B cell (primary cell): ENCODE measurements around the gene YIF1A. TPM values are rescaled to one million over a fixed set of nuclear protein-coding genes. Genes with fewer than 3 reads are reported as not detected.

Experiments
- ATAC-seq: fragments of 200-7000 bp; cut with Tn5 transposase; one replicate; pipeline ENCODE4 v1.10.0; 2021; ENCODE audit warnings: low read depth, mild to moderate bottlenecking, moderate number of reproducible peaks, moderate library complexity
- CTCF ChIA-PET: fragments of 350-600 bp; sonication (Branson Sonifier 250); formaldehyde crosslinking; loops from one replicate; lab custom pipeline; 2021; ENCODE audit warnings: antibody characterized with exemption, inconsistent platforms; lab: Charles Lee
- POLR2A ChIA-PET: fragments of 350-600 bp; sonication (Branson Sonifier 250); formaldehyde crosslinking; loops from one replicate; lab custom pipeline; 2021; ENCODE audit warnings: antibody characterized with exemption; lab: Charles Lee
- DNase-seq: peaks from one replicate; pipeline ENCODE4 v3.0.0; 2013
- H2AFZ ChIP-seq: 2 replicates; pipeline ENCODE4 v1.6.1; 2012; ENCODE audit warnings: mild to moderate bottlenecking, low read depth, low read length; ENCODE audit not compliant: insufficient read depth, poor library complexity, severe bottlenecking
- H3K27ac ChIP-seq, 2 donors: 1 replicate in 1 of 2; 2 replicates in 1 of 2; pipeline ENCODE4 v1.5.1; 2012 to 2013; ENCODE audit warnings: low read length in 2 of 2, mild to moderate bottlenecking in 2 of 2, moderate library complexity in 1 of 2
- H3K27me3 ChIP-seq, 4 experiments: fragments of 200-600 bp in 1 of 4; sonication (generic) in 1 of 4; replicated peaks in 1 of 4; 1 replicate in 2 of 4; 2 replicates in 2 of 4; pipeline versions ENCODE4 v1.6.1 to v1.7.0; 2013 to 2016; ENCODE audit warnings: low read length in 3 of 4, mild to moderate bottlenecking in 2 of 4, mixed read lengths in 1 of 4, moderate library complexity in 1 of 4; ENCODE audit not compliant: insufficient read depth in 4 of 4, control insufficient read depth in 3 of 4; ENCODE audit errors: control extremely low read depth in 1 of 4
- H3K36me3 ChIP-seq, 2 experiments: replicated peaks in 1 of 2; 1 replicate in 1 of 2; 2 replicates in 1 of 2; pipeline versions ENCODE4 v1.6.1 to v1.7.1; 2013; ENCODE audit warnings: low read length in 1 of 2; ENCODE audit not compliant: insufficient read depth in 2 of 2, control insufficient read depth in 1 of 2; ENCODE audit errors: control extremely low read depth in 1 of 2, extremely low read depth in 1 of 2
- H3K4me1 ChIP-seq, 2 donors: fragments of 200-600 bp in 1 of 2; sonication (generic) in 1 of 2; 1 replicate in 1 of 2; 2 replicates in 1 of 2; pipeline versions ENCODE4 v1.5.1 to v1.6.1; 2013 to 2017; ENCODE audit warnings: low read length in 2 of 2; ENCODE audit not compliant: control insufficient read depth in 2 of 2, insufficient read depth in 2 of 2
- H3K4me2 ChIP-seq: replicated peaks from 2 replicates; pipeline ENCODE3; 2012; ENCODE audit warnings: mild to moderate bottlenecking, low read depth, low read length; ENCODE audit not compliant: poor library complexity, severe bottlenecking
- H3K4me3 ChIP-seq, 5 experiments: fragments of 200-600 bp in 1 of 5; sonication (generic) in 1 of 5; 1 replicate in 3 of 5; 2 replicates in 2 of 5; pipeline versions ENCODE4 v1.5.1 to v1.7.0; 2011 to 2016; ENCODE audit warnings: low read length in 4 of 5, mild to moderate bottlenecking in 4 of 5, low read depth in 2 of 5, control low read depth in 1 of 5, moderate library complexity in 1 of 5; ENCODE audit not compliant: insufficient read depth in 1 of 5; ENCODE audit errors: control extremely low read depth in 1 of 5, extremely low read depth in 1 of 5
- H3K79me2 ChIP-seq: fragments of 200-600 bp; sonication (generic); one replicate; pipeline ENCODE4 v1.6.0; 2016; ENCODE audit warnings: low read length; ENCODE audit not compliant: control insufficient read depth, insufficient read depth
- H3K9ac ChIP-seq: fragments of 200-600 bp; sonication (generic); 2 replicates; pipeline ENCODE4 v1.6.1; 2017; ENCODE audit warnings: mild to moderate bottlenecking, low read length, moderate library complexity
- H3K9me3 ChIP-seq, 3 donors: one replicate each; pipeline versions ENCODE4 v1.6.1 to v1.7.1; 2013; ENCODE audit warnings: low read length in 2 of 3; ENCODE audit not compliant: control insufficient read depth in 2 of 3, insufficient read depth in 1 of 3; ENCODE audit errors: control extremely low read depth in 1 of 3
- H4K20me1 ChIP-seq: 2 replicates; pipeline ENCODE4 v1.6.0; 2012; ENCODE audit warnings: mild to moderate bottlenecking, low read length; ENCODE audit not compliant: insufficient read depth, control insufficient read depth, poor library complexity, severe bottlenecking
- H3K27ac Mint-ChIP-seq: one replicate; pipeline ENCODE4 v1.8.0; 2021; ENCODE audit warnings: mixed read lengths
- H3K27me3 Mint-ChIP-seq: one replicate; pipeline ENCODE4 v1.8.0; 2021; ENCODE audit warnings: mixed read lengths
- H3K4me1 Mint-ChIP-seq: one replicate; pipeline ENCODE4 v1.8.0; 2021; ENCODE audit warnings: mixed read lengths
- H3K4me3 Mint-ChIP-seq: one replicate; pipeline ENCODE4 v1.8.0; 2021; ENCODE audit warnings: mixed read lengths
- H3K9me3 Mint-ChIP-seq: one replicate; pipeline ENCODE4 v1.8.0; 2022; ENCODE audit warnings: mixed read lengths; ENCODE audit not compliant: insufficient read depth
- CTCF ChIP-seq: fragments of 200-600 bp; IDR thresholded peaks from one replicate; pipeline ENCODE4 v1.8.0; 2022; ENCODE audit warnings: antibody characterized with exemption, mild to moderate bottlenecking
- EZH2 ChIP-seq: IDR thresholded peaks from 2 replicates; pipeline ENCODE4 v1.6.1; 2012; ENCODE audit warnings: borderline replicate concordance, low read depth, mild to moderate bottlenecking, moderate library complexity, low read length; ENCODE audit not compliant: insufficient read depth, poor library complexity, severe bottlenecking
- WGBS: methylation state at CpG from one replicate; pipeline ENCODE4 v1.1.5; 2013; ENCODE audit warnings: missing lambda C conversion rate; ENCODE audit not compliant: insufficient coverage; 5-methylcytosine and 5-hydroxymethylcytosine counted together
- intact Hi-C: fragments of 100-400 bp; cut with micrococcal nuclease; formaldehyde crosslinking; loops from one replicate; pipeline ENCODE4 v1.10.0; 2022
- polyA plus RNA-seq: library from polyadenylated mRNA; depleted of rRNA; stranded (reverse); fragments of >200 nt; gene quantifications from 2 replicates; pipeline ENCODE4 v1.2.3, GENCODE V29; 2012
- total RNA-seq, 2 donors: library from RNA; stranded (reverse); fragments of 120-200 nt in 1 of 2; gene quantifications; 1 replicate in 1 of 2; 2 replicates in 1 of 2; pipeline versions ENCODE4 v1.2.3 to v1.2.4, GENCODE V29; 2013 to 2022

The YIF1A gene
- total and polyA plus RNA-seq, 2 donors (not counting 1 experiment from before 2014, with no cell fraction given): 43.9 to 95.0 TPM

GRCh38 chr11:66287211-66287888 is 1.6 kb downstream of the YIF1A start:
- peak overlapping the region; percentile 94 for H3K4me2 ChIP-seq
- peaks cover 35% of the 10 kb centered on the region for H3K79me2 ChIP-seq
- intact Hi-C loops: loop anchor here (5.0 kb wide), 1 partner anchor 85 kb away; the partner anchor contains the start of gene SLC29A2
- H3K9me3 ChIP-seq: peaks cover 0 to under 1% (median 0%) of the 10 kb centered on the region in 3 donors
- H3K27me3 ChIP-seq: peaks cover under 1 to 17% (median 7%) of the 10 kb centered on the region in 4 experiments
- no peak for TF ChIP-seq CTCF
- TF ChIP-seq EZH2: no peak
- no peak overlapping the region for H2AFZ ChIP-seq
- no peaks in the 10 kb centered on the region for H3K9me3 Mint-ChIP-seq
- no peaks in the 10 kb centered on the region for H3K27me3 Mint-ChIP-seq
- ATAC-seq (no peak), DNase-seq (peak; percentile 36)
- H4K20me1 ChIP-seq: peaks cover 26% of the 10 kb centered on the region
- peaks cover 36 to 48% of the 10 kb centered on the region in 2 donors for H3K4me1 ChIP-seq
- H3K4me1 Mint-ChIP-seq: peaks cover 39% of the 10 kb centered on the region
- no peak overlapping the region for H3K4me3 ChIP-seq
- H3K27ac ChIP-seq: no peak overlapping the region
- CTCF ChIA-PET: interaction anchor here (0.5 to 1.0 kb wide), 4 partner anchors 17 to 210 kb away, joined by 3 to 4 read pairs (median 3); partner anchors contain the start of gene RAB1B
- peak overlapping the region; percentile 72 for H3K4me3 Mint-ChIP-seq
- H3K9ac ChIP-seq: no peak overlapping the region
- POLR2A ChIA-PET: interaction anchor here (0.7 kb wide), 1 partner anchor 732 kb away, joined by 7 read pairs; no protein-coding TSS in a partner anchor
- peak overlapping the region; percentile 77 for H3K27ac Mint-ChIP-seq
- peaks cover 0 to 13% of the 10 kb centered on the region in 2 experiments for H3K36me3 ChIP-seq
- WGBS: 60% methylated on average over 6 of the region's 10 CpGs

DNA sequence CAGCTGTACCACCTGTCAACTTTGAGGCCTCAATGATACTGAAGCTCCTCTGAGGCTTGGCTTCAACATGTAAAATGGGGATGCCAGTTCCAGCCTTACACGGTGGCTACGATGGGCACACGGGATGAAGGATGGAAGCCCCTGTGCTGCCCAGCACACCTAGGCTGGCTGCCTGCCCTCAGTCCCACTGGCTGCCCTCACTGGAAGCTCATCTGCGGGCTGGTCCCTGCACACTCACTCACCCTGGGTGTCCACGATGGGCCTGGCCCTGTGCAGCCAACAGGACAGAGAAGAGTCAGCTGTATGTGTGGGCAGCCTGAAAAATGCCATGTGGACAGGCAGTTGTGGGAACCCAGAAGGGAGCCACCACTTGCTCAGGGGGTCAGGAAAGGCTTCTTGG is 2.2 kb downstream of the YIF1A start:
- H3K27me3 ChIP-seq: peaks cover 0 to 13% (median 4%) of the 10 kb centered on the region in 4 experiments
- peaks cover 26% of the 10 kb centered on the region for H4K20me1 ChIP-seq
- CTCF ChIA-PET: interaction anchor here (0.5 to 1.0 kb wide), 3 partner anchors 16 to 209 kb away, joined by 3 read pairs; partner anchors contain the start of gene RAB1B
- POLR2A ChIA-PET: no interaction called here
- Mint-ChIP-seq H3K4me3 (peak overlapping the region; percentile 72), H3K27ac (no peak overlapping the region), H3K27me3 (no peaks in the 10 kb centered on the region), H3K9me3 (no peaks in the 10 kb centered on the region), H3K4me1 (peaks cover 44% of the 10 kb centered on the region)
- 97% methylated on average over 5 of the region's 5 CpGs for WGBS
- H3K9ac ChIP-seq: no peak overlapping the region
- DNase-seq (peak; percentile 28), ATAC-seq (no peak)
- H2AFZ ChIP-seq: no peak overlapping the region
- peaks cover 35% of the 10 kb centered on the region for H3K79me2 ChIP-seq
- H3K4me3 ChIP-seq: no peak overlapping the region
- H3K36me3 ChIP-seq: peaks cover 0 to 13% of the 10 kb centered on the region in 2 experiments
- intact Hi-C loops: loop anchor here (5.0 kb wide), 1 partner anchor 86 kb away; the partner anchor contains the start of gene SLC29A2
- H3K4me1 ChIP-seq: peaks cover 36 to 49% of the 10 kb centered on the region in 2 donors
- no peak overlapping the region for H3K4me2 ChIP-seq
- H3K9me3 ChIP-seq: no peaks in the 10 kb centered on the region
- no peak for TF ChIP-seq CTCF
- no peak for TF ChIP-seq EZH2
- no peak overlapping the region for H3K27ac ChIP-seq
